HepG2 (cell line): Measurements from ENCODE around the gene MAPK11. TPM values are rescaled to one million over a fixed set of nuclear protein-coding genes. Genes with fewer than 3 reads are reported as not detected.

Experiments
- CREB1 ChIP-seq, 2 experiments: fragments of 450-650 bp in 1 of 2; IDR thresholded peaks; 2 replicates each; pipeline ENCODE4 v1.6.1; 2016 to 2017; ENCODE audit warnings: control low read depth in 1 of 2, mild to moderate bottlenecking in 1 of 2, missing compliant biosample characterization in 1 of 2, missing genetic modification characterization in 1 of 2
- FOXP4 ChIP-seq: sonication (generic); formaldehyde crosslinking; IDR thresholded peaks from 2 replicates; pipeline ENCODE4 v1.4.0; 2020; ENCODE audit warnings: missing genetic modification reagents
- SP4 ChIP-seq: sonication (generic); formaldehyde crosslinking; IDR thresholded peaks from 2 replicates; pipeline ENCODE4 v1.8.1; 2023; ENCODE audit warnings: mild to moderate bottlenecking, missing genetic modification reagents
- TBX2 ChIP-seq: sonication (generic); formaldehyde crosslinking; IDR thresholded peaks from 2 replicates; pipeline ENCODE4 v1.5.0; 2020; ENCODE audit warnings: missing genetic modification reagents, mild to moderate bottlenecking, borderline replicate concordance
- TCF12 ChIP-seq, 2 experiments: fragments of 450-650 bp in 1 of 2; sonication (generic) in 1 of 2; formaldehyde crosslinking in 1 of 2; IDR thresholded peaks; 2 replicates each; pipeline versions ENCODE4 v1.6.1 to v1.8.0; 2017 to 2022; ENCODE audit warnings: antibody characterized with exemption in 1 of 2, mild to moderate bottlenecking in 1 of 2, missing genetic modification reagents in 1 of 2, moderate library complexity in 1 of 2
- TEAD3 ChIP-seq: optimal IDR thresholded peaks from 2 replicates; pipeline ENCODE3; 2016; ENCODE audit warnings: borderline replicate concordance
- ZBTB37 ChIP-seq: sonication (generic); formaldehyde crosslinking; IDR thresholded peaks from 2 replicates; pipeline ENCODE4 v1.4.0; 2020; ENCODE audit warnings: mild to moderate bottlenecking, missing genetic modification reagents
- ZFP37 ChIP-seq: sonication (generic); formaldehyde crosslinking; IDR thresholded peaks from 2 replicates; pipeline ENCODE4 v1.4.0; 2020; ENCODE audit warnings: missing genetic modification reagents, borderline replicate concordance
- ZFP90 ChIP-seq: sonication (generic); formaldehyde crosslinking; IDR thresholded peaks from 2 replicates; pipeline ENCODE4 v1.8.0; 2022; ENCODE audit warnings: missing genetic modification reagents, mild to moderate bottlenecking, inconsistent platforms, borderline replicate concordance
- ZNF343 ChIP-seq: sonication (generic); formaldehyde crosslinking; IDR thresholded peaks from 2 replicates; pipeline ENCODE4 v1.4.0; 2020; ENCODE audit warnings: mild to moderate bottlenecking, missing genetic modification reagents
- polyA plus RNA-seq, 8 experiments: library from polyadenylated mRNA; depleted of rRNA in 3 of 8; stranded (reverse) in 7 of 8; unstranded in 1 of 8; fragments of >200 nt; fragmentation: Illumina TruSeq in 4 of 8; extraction: Trizol in 4 of 8; gene quantifications; 2 replicates each; pipeline versions ENCODE4 v1.2.1 to v1.2.3, GENCODE V29; 2011 to 2016; ENCODE audit warnings: low read depth in 4 of 8, missing spikeins in 1 of 8, mixed read lengths in 1 of 8; ENCODE audit not compliant: insufficient read depth in 1 of 8
- total RNA-seq, 5 experiments: library from RNA; depleted of rRNA; stranded (reverse); fragments of >200 nt; fragmentation: Illumina TruSeq; extraction: Trizol; gene quantifications; 2 replicates each; pipeline ENCODE4 v1.2.3, GENCODE V29; 2016; ENCODE audit warnings: low read depth in 1 of 5
- TF ChIP-seq, protein P1 (sequence below): sonication (generic); formaldehyde crosslinking; IDR thresholded peaks from 2 replicates; pipeline ENCODE4 v1.9.0; 2021; ENCODE audit warnings: missing genetic modification reagents, borderline replicate concordance
- TF ChIP-seq, protein P2 (sequence below): sonication (generic); formaldehyde crosslinking; IDR thresholded peaks from one replicate; pipeline ENCODE4 v1.5.1; 2020; ENCODE audit warnings: mild to moderate bottlenecking, missing genetic modification reagents; ENCODE audit errors: not compliant biosample characterization

The MAPK11 gene
- total and polyA plus RNA-seq, 2 of the 13 experiments (the other 11 are each of a cell fraction or from before 2014, with no cell fraction given): 0.15 to 0.17 TPM

DNA sequence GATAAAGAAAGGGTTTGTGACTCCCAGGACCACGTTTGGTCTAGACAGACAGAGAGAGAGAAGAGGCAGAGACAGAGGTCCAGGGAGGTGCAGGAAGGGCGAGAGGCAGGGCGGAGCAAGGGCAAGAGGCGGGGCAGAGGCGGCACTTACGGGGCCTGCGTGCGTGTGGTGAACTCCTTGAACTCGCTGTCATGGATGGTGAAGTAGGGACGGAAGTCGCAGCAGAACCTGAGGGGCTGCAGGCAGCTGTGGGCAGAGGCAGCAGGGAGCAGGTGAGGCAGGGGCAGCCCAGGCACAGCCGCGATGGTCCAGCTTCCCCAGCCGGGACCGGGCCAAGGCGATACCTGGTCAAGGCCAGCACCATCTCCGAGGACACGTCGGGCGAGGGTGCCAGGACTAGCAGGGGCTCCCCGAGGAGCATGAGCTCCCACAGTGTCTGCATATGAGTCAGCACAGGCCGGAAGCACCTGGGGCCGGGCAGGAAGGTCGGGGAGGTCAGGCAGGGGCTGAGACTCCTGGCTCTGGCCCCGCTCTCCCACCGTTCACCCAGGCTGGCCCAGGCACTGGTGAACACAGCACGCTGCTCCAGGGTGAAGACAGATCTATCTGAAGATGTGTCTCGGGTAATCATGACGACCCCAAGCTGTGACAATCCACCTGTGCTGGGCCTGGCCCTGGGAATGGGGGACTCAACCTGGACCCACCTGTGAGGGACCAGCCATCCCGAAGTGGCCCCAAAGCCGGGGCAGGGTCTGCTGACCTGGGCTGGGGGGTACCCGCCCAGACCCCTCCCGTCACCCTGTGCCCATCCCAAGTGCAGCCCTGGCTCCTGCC lies 44.5 kb upstream of the MAPK11 start (continued):
- TF ChIP-seq FOXP4 (CRISPR knock-in tag) (peak; percentile 34; the same call in 1 of the 2 replicates), TBX2 (CRISPR knock-in tag) (peak; percentile 46; the same call in 1 of the 2 replicates), ZBTB37 (no peak), TCF12 (IDR thresholded peaks at IDR 0.05) (no peak), TCF12 (CRISPR knock-in tag; IDR thresholded peaks at IDR 0.05) (0 out of 2 replicates have a peak, but pooled peaks have one; percentile 49), ZFP37 (no peak), ZFP90 (CRISPR knock-in tag) (no peak), ZNF343 (CRISPR knock-in tag) (no peak), SP4 (CRISPR knock-in tag) (peak; percentile 20; the same call in 1 of the 2 replicates), CREB1 (IDR thresholded peaks at IDR 0.05) (no peak), CREB1 (CRISPR knock-in tag; IDR thresholded peaks at IDR 0.05) (no peak), TEAD3 (peak; percentile 59)
- TF ChIP-seq, protein P1, sequence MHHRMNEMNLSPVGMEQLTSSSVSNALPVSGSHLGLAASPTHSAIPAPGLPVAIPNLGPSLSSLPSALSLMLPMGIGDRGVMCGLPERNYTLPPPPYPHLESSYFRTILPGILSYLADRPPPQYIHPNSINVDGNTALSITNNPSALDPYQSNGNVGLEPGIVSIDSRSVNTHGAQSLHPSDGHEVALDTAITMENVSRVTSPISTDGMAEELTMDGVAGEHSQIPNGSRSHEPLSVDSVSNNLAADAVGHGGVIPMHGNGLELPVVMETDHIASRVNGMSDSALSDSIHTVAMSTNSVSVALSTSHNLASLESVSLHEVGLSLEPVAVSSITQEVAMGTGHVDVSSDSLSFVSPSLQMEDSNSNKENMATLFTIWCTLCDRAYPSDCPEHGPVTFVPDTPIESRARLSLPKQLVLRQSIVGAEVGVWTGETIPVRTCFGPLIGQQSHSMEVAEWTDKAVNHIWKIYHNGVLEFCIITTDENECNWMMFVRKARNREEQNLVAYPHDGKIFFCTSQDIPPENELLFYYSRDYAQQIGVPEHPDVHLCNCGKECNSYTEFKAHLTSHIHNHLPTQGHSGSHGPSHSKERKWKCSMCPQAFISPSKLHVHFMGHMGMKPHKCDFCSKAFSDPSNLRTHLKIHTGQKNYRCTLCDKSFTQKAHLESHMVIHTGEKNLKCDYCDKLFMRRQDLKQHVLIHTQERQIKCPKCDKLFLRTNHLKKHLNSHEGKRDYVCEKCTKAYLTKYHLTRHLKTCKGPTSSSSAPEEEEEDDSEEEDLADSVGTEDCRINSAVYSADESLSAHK: no peak
- TF ChIP-seq, protein P2, sequence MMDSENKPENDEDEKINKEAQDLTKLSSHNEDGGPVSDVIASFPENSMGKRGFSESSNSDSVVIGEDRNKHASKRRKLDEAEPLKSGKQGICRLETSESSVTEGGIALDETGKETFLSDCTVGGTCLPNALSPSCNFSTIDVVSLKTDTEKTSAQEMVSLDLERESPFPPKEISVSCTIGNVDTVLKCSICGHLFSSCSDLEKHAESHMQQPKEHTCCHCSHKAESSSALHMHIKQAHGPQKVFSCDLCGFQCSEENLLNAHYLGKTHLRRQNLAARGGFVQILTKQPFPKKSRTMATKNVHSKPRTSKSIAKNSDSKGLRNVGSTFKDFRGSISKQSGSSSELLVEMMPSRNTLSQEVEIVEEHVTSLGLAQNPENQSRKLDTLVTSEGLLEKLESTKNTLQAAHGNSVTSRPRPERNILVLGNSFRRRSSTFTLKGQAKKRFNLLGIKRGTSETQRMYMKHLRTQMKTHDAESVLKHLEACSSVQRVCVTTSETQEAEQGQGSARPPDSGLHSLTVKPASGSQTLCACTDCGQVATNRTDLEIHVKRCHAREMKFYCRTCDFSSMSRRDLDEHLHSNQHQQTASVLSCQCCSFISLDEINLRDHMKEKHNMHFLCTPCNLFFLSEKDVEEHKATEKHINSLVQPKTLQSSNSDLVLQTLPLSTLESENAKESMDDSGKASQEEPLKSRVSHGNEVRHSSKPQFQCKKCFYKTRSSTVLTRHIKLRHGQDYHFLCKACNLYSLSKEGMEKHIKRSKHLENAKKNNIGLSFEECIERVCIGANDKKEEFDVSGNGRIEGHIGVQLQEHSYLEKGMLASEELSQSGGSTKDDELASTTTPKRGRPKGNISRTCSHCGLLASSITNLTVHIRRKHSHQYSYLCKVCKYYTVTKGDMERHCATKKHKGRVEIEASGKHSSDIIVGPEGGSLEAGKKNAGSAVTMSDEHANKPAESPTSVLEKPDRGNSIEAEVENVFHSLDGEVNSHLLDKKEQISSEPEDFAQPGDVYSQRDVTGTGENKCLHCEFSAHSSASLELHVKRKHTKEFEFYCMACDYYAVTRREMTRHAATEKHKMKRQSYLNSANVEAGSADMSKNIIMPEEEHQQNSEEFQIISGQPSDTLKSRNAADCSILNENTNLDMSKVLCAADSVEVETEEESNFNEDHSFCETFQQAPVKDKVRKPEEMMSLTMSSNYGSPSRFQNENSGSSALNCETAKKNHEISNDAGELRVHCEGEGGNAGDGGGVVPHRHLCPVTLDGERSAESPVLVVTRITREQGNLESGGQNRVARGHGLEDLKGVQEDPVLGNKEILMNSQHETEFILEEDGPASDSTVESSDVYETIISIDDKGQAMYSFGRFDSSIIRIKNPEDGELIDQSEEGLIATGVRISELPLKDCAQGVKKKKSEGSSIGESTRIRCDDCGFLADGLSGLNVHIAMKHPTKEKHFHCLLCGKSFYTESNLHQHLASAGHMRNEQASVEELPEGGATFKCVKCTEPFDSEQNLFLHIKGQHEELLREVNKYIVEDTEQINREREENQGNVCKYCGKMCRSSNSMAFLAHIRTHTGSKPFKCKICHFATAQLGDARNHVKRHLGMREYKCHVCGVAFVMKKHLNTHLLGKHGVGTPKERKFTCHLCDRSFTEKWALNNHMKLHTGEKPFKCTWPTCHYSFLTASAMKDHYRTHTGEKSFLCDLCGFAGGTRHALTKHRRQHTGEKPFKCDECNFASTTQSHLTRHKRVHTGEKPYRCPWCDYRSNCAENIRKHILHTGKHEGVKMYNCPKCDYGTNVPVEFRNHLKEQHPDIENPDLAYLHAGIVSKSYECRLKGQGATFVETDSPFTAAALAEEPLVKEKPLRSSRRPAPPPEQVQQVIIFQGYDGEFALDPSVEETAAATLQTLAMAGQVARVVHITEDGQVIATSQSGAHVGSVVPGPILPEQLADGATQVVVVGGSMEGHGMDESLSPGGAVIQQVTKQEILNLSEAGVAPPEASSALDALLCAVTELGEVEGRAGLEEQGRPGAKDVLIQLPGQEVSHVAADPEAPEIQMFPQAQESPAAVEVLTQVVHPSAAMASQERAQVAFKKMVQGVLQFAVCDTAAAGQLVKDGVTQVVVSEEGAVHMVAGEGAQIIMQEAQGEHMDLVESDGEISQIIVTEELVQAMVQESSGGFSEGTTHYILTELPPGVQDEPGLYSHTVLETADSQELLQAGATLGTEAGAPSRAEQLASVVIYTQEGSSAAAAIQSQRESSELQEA (CRISPR knock-in tag): peak; percentile 10
